SK-N-SH (cell line): ENCODE results near the gene NFKB2. TPM values are rescaled to one million over a fixed set of nuclear protein-coding genes. Genes with fewer than 3 reads are reported as not detected.

Source experiments
- EP300 ChIP-seq, 2 experiments: IDR thresholded peaks; 2 replicates each; pipeline versions ENCODE4 v1.4.0 to v1.6.1; 2012; ENCODE audit warnings: borderline replicate concordance in 1 of 2, low read depth in 1 of 2, low read length in 1 of 2
- EZH2phosphoT487 ChIP-seq: fragments of 200-600 bp; sonication (generic); IDR thresholded peaks from 2 replicates; pipeline ENCODE4 v1.6.1; 2017; ENCODE audit warnings: low read depth, mixed run types, mild to moderate bottlenecking, antibody characterized with exemption, moderate library complexity, borderline replicate concordance
- FOSL2 ChIP-seq: IDR thresholded peaks from 2 replicates; pipeline ENCODE4 v1.4.0; 2012; ENCODE audit warnings: low read depth, mild to moderate bottlenecking, moderate library complexity, borderline replicate concordance
- GABPA ChIP-seq: IDR thresholded peaks from 2 replicates; pipeline ENCODE4 v1.4.0; 2012; ENCODE audit warnings: low read depth, mild to moderate bottlenecking
- GATA2 ChIP-seq: sonication (generic); formaldehyde crosslinking; IDR thresholded peaks from 2 replicates; pipeline ENCODE4 v1.5.0; 2020; ENCODE audit warnings: mild to moderate bottlenecking, missing genetic modification reagents
- NRF1 ChIP-seq: IDR thresholded peaks from 2 replicates; pipeline ENCODE4 v1.6.1; 2012; ENCODE audit warnings: low read depth, mild to moderate bottlenecking, low read length
- RCOR1 ChIP-seq: fragments of 150-350 bp; IDR thresholded peaks from 2 replicates; pipeline ENCODE4 v1.6.1; 2017; ENCODE audit warnings: antibody characterized with exemption, low read length
- SMC3 ChIP-seq: IDR thresholded peaks from 2 replicates; pipeline ENCODE4 v1.6.1; 2012; ENCODE audit warnings: low read depth, low read length, improper control_type of control experiment
- TAF1 ChIP-seq: IDR thresholded peaks from 2 replicates; pipeline ENCODE4 v1.6.1; 2012; ENCODE audit warnings: low read depth, mild to moderate bottlenecking, low read length, moderate library complexity, borderline replicate concordance
- TCF12 ChIP-seq: IDR thresholded peaks from 2 replicates; pipeline ENCODE4 v1.4.0; 2012
- YY1 ChIP-seq: IDR thresholded peaks from 2 replicates; pipeline ENCODE4 v1.4.0; 2012; ENCODE audit warnings: low read depth, mild to moderate bottlenecking
- polyA plus RNA-seq, 3 experiments: library from polyadenylated mRNA; depleted of rRNA; stranded (reverse); fragments of >200 nt; gene quantifications; 2 replicates each; pipeline ENCODE4 v1.2.3, GENCODE V29; 2012
- TF ChIP-seq, protein P1 (sequence below): IDR thresholded peaks from 2 replicates; pipeline ENCODE4 v1.4.0; 2012; ENCODE audit warnings: low read depth, borderline replicate concordance
- TF ChIP-seq, protein P2 (sequence below): fragments of 150-350 bp; IDR thresholded peaks from 2 replicates; pipeline ENCODE4 v1.6.1; 2017; ENCODE audit warnings: antibody characterized with exemption, low read length, low read depth, borderline replicate concordance
- TF ChIP-seq, protein P3 (sequence below): fragments of 200-600 bp; sonication (generic); IDR thresholded peaks from 2 replicates; pipeline ENCODE4 v1.6.1; 2017; ENCODE audit warnings: antibody characterized with exemption, mild to moderate bottlenecking, moderate library complexity
- TF ChIP-seq, protein P4 (sequence below): IDR thresholded peaks from 2 replicates; pipeline ENCODE4 v1.6.1; 2012; ENCODE audit warnings: mild to moderate bottlenecking, low read depth, low read length, moderate library complexity
- TF ChIP-seq, protein P5 (sequence below): IDR thresholded peaks from 2 replicates; pipeline ENCODE4; 2012

NFKB2 gene
- polyA plus RNA-seq, 1 of the 3 experiments (the other 2 are of a cell fraction), result 26.6 TPM

DNA sequence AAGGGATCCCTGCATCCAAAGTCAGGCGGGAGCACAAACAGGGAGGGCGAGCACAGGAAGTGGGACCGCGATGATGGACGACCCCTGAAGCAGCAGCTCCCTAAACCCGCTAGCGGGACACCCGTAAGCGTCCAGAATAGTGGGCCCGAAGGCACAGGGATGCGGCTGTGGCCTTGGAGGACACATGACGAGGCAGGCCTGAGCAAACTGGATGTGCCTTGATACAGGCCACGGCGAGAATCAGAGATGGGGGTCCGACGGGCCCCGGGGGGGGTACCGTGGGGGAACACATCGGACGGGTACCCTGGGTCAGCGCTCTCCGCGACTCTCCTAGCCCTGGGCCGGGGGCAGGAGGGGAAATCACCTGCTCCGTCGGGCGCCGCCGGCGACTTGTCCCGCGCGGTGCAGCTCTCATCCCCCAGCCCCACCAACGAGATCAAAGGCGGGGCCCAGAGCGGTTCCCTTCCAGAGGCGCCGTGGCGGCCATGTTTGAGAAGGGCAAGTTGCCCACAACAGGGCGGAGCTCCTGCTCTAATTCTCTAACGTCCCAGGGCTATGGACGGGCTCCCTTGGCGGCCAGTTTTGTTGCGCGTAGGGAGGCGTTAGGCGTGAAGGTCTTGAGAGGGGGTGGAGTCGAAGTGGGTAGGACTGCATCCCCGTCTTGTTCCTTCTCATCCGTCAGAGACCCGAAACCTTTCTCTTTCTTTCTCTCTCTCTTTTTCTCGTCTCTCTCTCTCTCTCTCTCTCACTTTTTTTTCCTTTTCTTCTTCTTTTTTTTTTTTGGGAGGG is 36.9 kb downstream of the NFKB2 start, which contains the start of gene CUEDC2 (continued):
- TF ChIP-seq, protein P1, sequence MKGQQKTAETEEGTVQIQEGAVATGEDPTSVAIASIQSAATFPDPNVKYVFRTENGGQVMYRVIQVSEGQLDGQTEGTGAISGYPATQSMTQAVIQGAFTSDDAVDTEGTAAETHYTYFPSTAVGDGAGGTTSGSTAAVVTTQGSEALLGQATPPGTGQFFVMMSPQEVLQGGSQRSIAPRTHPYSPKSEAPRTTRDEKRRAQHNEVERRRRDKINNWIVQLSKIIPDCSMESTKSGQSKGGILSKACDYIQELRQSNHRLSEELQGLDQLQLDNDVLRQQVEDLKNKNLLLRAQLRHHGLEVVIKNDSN, result no peak
- TF ChIP-seq RCOR1 (peak; percentile 74), FOSL2 (no peak), TAF1 (peak; percentile 81), EZH2phosphoT487 (no peak), GATA2 (no peak), EP300 (IDR thresholded peaks at IDR 0.05; ENCODE audit: borderline replicate concordance in 1 of 2, low read depth in 1 of 2, low read length in 1 of 2) (peak in 1 of 2 experiments; percentile 8; a peak in 1 of 4 replicates), SMC3 (no peak), TCF12 (0 out of 2 replicates have a peak, but pooled peaks have one; percentile 7), GABPA (peak; percentile 57), YY1 (peak; percentile 99), NRF1 (no peak)
- TF ChIP-seq, protein P2, sequence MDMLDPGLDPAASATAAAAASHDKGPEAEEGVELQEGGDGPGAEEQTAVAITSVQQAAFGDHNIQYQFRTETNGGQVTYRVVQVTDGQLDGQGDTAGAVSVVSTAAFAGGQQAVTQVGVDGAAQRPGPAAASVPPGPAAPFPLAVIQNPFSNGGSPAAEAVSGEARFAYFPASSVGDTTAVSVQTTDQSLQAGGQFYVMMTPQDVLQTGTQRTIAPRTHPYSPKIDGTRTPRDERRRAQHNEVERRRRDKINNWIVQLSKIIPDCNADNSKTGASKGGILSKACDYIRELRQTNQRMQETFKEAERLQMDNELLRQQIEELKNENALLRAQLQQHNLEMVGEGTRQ, result no peak
- TF ChIP-seq, protein P3, sequence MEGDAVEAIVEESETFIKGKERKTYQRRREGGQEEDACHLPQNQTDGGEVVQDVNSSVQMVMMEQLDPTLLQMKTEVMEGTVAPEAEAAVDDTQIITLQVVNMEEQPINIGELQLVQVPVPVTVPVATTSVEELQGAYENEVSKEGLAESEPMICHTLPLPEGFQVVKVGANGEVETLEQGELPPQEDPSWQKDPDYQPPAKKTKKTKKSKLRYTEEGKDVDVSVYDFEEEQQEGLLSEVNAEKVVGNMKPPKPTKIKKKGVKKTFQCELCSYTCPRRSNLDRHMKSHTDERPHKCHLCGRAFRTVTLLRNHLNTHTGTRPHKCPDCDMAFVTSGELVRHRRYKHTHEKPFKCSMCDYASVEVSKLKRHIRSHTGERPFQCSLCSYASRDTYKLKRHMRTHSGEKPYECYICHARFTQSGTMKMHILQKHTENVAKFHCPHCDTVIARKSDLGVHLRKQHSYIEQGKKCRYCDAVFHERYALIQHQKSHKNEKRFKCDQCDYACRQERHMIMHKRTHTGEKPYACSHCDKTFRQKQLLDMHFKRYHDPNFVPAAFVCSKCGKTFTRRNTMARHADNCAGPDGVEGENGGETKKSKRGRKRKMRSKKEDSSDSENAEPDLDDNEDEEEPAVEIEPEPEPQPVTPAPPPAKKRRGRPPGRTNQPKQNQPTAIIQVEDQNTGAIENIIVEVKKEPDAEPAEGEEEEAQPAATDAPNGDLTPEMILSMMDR, result no peak
- TF ChIP-seq, protein P4, sequence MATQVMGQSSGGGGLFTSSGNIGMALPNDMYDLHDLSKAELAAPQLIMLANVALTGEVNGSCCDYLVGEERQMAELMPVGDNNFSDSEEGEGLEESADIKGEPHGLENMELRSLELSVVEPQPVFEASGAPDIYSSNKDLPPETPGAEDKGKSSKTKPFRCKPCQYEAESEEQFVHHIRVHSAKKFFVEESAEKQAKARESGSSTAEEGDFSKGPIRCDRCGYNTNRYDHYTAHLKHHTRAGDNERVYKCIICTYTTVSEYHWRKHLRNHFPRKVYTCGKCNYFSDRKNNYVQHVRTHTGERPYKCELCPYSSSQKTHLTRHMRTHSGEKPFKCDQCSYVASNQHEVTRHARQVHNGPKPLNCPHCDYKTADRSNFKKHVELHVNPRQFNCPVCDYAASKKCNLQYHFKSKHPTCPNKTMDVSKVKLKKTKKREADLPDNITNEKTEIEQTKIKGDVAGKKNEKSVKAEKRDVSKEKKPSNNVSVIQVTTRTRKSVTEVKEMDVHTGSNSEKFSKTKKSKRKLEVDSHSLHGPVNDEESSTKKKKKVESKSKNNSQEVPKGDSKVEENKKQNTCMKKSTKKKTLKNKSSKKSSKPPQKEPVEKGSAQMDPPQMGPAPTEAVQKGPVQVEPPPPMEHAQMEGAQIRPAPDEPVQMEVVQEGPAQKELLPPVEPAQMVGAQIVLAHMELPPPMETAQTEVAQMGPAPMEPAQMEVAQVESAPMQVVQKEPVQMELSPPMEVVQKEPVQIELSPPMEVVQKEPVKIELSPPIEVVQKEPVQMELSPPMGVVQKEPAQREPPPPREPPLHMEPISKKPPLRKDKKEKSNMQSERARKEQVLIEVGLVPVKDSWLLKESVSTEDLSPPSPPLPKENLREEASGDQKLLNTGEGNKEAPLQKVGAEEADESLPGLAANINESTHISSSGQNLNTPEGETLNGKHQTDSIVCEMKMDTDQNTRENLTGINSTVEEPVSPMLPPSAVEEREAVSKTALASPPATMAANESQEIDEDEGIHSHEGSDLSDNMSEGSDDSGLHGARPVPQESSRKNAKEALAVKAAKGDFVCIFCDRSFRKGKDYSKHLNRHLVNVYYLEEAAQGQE, result peak; percentile 57
- TF ChIP-seq, protein P5, sequence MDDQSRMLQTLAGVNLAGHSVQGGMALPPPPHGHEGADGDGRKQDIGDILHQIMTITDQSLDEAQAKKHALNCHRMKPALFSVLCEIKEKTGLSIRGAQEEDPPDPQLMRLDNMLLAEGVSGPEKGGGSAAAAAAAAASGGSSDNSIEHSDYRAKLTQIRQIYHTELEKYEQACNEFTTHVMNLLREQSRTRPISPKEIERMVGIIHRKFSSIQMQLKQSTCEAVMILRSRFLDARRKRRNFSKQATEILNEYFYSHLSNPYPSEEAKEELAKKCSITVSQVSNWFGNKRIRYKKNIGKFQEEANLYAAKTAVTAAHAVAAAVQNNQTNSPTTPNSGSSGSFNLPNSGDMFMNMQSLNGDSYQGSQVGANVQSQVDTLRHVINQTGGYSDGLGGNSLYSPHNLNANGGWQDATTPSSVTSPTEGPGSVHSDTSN, result peak; percentile 19; the same call in 1 of the 2 replicates
